NCI-H446 treated with DMSO at 0.1 percent for 48 hours (cell line): ENCODE data around the gene TP53BP1.

Experiments used
- DNase-seq: peaks from one replicate; lab custom pipeline; 2025; lab: John Stamatoyannopoulos, UW

Gene TP53BP1

GRCh38 chr15:43520138-43520537 is 27.2 kb upstream of the TP53BP1 start:
- no peak for DNase-seq

- DNase-seq = no peak
Observed at GRCh38 chr15:43519196-43519595, 26.2 kb upstream of the TP53BP1 start.

GRCh38 chr15:43518197-43518761 is 25.3 kb upstream of the TP53BP1 start:
- no peak for DNase-seq

GRCh38 chr15:43517354-43518196 is 24.6 kb upstream of the TP53BP1 start, which contains the start of gene MAP1A:
Gene MAP1A, plus strand, starts transcription at chr15:43517608. Its CDS starts 3,866 bp downstream, at chr15:43521474.
- peak; percentile 12 for DNase-seq

GRCh38 chr15:43516801-43517353 is 23.9 kb upstream of the TP53BP1 start:
- DNase-seq = no peak

- DNase-seq = no peak
Observed at GRCh38 chr15:43516185-43516584, 23.2 kb upstream of the TP53BP1 start.

GRCh38 chr15:43515741-43516140 is 22.8 kb upstream of the TP53BP1 start:
- DNase-seq = no peak

- no peak for DNase-seq
Observed at GRCh38 chr15:43514241-43515057, 21.5 kb upstream of the TP53BP1 start.

- DNase-seq = no peak
Observed at GRCh38 chr15:43513550-43513949, 20.6 kb upstream of the TP53BP1 start.

GRCh38 chr15:43511012-43511885 is 18.3 kb upstream of the TP53BP1 start:
- no peak for DNase-seq

GRCh38 chr15:43510200-43511011 is 17.4 kb upstream of the TP53BP1 start:
- peak; percentile 94 for DNase-seq

GRCh38 chr15:43509660-43510199 is 16.8 kb upstream of the TP53BP1 start:
- no peak for DNase-seq

- no peak for DNase-seq
Observed at GRCh38 chr15:43508991-43509659, 16.2 kb upstream of the TP53BP1 start.

- no peak for DNase-seq
Observed at GRCh38 chr15:43508421-43508820, 15.5 kb upstream of the TP53BP1 start.

GRCh38 chr15:43505738-43506137 is 12.8 kb upstream of the TP53BP1 start:
- DNase-seq = no peak

- DNase-seq = no peak
Observed at GRCh38 chr15:43499635-43500034, 6.7 kb upstream of the TP53BP1 start.

GRCh38 chr15:43498990-43499389 is 6.0 kb upstream of the TP53BP1 start:
- no peak for DNase-seq

- DNase-seq = no peak
Observed at GRCh38 chr15:43493703-43494472, 932 bp upstream of the TP53BP1 start.

- no peak for DNase-seq
Observed at GRCh38 chr15:43492266-43492665, 690 bp downstream of the TP53BP1 start.
